ENCODE data around the gene HES1.

The HES1 gene

GRCh38 chr3:194166682-194167479 lies 30.9 kb downstream of the HES1 start:
- H3K9ac ChIP-seq (ENCODE audit: low read length) = no peak overlapping the region
- no peaks in the 10 kb centered on the region for H3K36me3 ChIP-seq (ENCODE audit: control insufficient read depth, low read depth, low read length)
- no peak overlapping the region for H3K4me3 ChIP-seq (ENCODE audit: low read length)
- H3K9me3 ChIP-seq (ENCODE audit: control insufficient read depth, low read depth, low read length) = no peaks in the 10 kb centered on the region
- H3K27ac ChIP-seq (ENCODE audit: low read length) = no peak overlapping the region
- H3K4me1 ChIP-seq (ENCODE audit: control insufficient read depth, low read depth, low read length) = peaks cover 46% of the 10 kb centered on the region
- H3K27me3 ChIP-seq (ENCODE audit: control insufficient read depth, insufficient read depth, low read length) = no peaks in the 10 kb centered on the region

DNA sequence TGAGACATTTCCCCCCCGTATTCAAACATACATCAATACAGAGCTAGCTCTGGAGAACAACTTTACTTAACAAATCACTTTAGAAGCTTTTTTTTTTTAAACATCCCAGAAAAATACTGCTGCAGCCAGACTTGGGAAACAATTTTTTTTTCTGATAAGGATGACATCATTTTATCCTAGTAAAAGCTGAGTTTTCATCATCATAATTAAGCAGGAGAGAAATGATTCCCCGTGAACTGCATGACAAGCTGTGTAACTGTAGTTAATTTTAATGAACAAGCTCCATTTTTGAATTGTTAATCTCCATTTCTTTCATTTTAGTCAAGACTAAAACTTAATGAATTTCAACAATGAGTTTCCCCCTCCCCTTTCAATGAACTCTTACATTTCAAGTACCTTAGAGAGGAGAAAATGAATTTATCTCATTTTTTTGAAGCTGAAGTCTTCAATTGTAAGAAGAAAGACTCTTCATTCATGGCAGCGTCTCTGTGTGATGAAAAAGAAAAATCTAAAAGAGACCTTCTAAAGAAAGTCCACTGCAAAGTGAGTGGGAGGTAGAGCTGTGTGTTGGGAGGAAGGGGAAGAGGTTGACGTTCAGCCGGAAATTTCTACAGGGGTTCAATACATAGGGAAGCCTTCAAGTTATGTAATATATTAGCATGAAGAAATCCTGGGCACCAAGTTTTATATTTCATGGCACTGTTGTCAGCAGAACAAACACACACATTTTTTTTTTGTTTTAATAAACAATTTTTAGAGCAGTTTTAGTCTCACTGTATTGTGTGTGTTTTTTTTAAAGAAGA lies 31.7 kb downstream of the HES1 start:
- no peak overlapping the region for H3K4me3 ChIP-seq (ENCODE audit: low read length)
- H3K36me3 ChIP-seq (ENCODE audit: control insufficient read depth, low read depth, low read length) = no peaks in the 10 kb centered on the region
- no peaks in the 10 kb centered on the region for H3K27me3 ChIP-seq (ENCODE audit: control insufficient read depth, insufficient read depth, low read length)

GRCh38 chr3:194168994-194169393 lies 33.0 kb downstream of the HES1 start:
- H3K4me3 ChIP-seq (ENCODE audit: low read length) = no peak overlapping the region
- H3K27ac ChIP-seq (ENCODE audit: low read length) = no peak overlapping the region
- no peaks in the 10 kb centered on the region for H3K36me3 ChIP-seq (ENCODE audit: control insufficient read depth, low read depth, low read length)
- peaks cover 38% of the 10 kb centered on the region for H3K4me1 ChIP-seq (ENCODE audit: control insufficient read depth, low read depth, low read length)
- no peak overlapping the region for H3K9ac ChIP-seq (ENCODE audit: low read length)
- H3K9me3 ChIP-seq (ENCODE audit: control insufficient read depth, low read depth, low read length) = no peaks in the 10 kb centered on the region
- no peaks in the 10 kb centered on the region for H3K27me3 ChIP-seq (ENCODE audit: control insufficient read depth, insufficient read depth, low read length)

More for the DNA sequence above, 31.7 kb downstream of the HES1 start:
- H3K9ac ChIP-seq (ENCODE audit: low read length) = no peak overlapping the region
- H3K4me1 ChIP-seq (ENCODE audit: control insufficient read depth, low read depth, low read length) = peaks cover 45% of the 10 kb centered on the region
- H3K27ac ChIP-seq (ENCODE audit: low read length) = no peak overlapping the region
- no peaks in the 10 kb centered on the region for H3K9me3 ChIP-seq (ENCODE audit: control insufficient read depth, low read depth, low read length)

- Histone ChIP-seq H3K4me1 (ENCODE audit: control insufficient read depth, low read depth, low read length) (peaks cover 37% of the 10 kb centered on the region), H3K27me3 (ENCODE audit: control insufficient read depth, insufficient read depth, low read length) (no peaks in the 10 kb centered on the region), H3K4me3 (ENCODE audit: low read length) (no peak overlapping the region), H3K36me3 (ENCODE audit: control insufficient read depth, low read depth, low read length) (no peaks in the 10 kb centered on the region), H3K9me3 (ENCODE audit: control insufficient read depth, low read depth, low read length) (no peaks in the 10 kb centered on the region), H3K9ac (ENCODE audit: low read length) (no peak overlapping the region), H3K27ac (ENCODE audit: low read length) (no peak overlapping the region)
Observed at GRCh38 chr3:194169595-194169994, 33.6 kb downstream of the HES1 start.

- Histone ChIP-seq H3K4me3 (ENCODE audit: low read length) (no peak overlapping the region), H3K9ac (ENCODE audit: low read length) (no peak overlapping the region), H3K27me3 (ENCODE audit: control insufficient read depth, insufficient read depth, low read length) (no peaks in the 10 kb centered on the region), H3K27ac (ENCODE audit: low read length) (no peak overlapping the region), H3K9me3 (ENCODE audit: control insufficient read depth, low read depth, low read length) (no peaks in the 10 kb centered on the region), H3K36me3 (ENCODE audit: control insufficient read depth, low read depth, low read length) (no peaks in the 10 kb centered on the region), H3K4me1 (ENCODE audit: control insufficient read depth, low read depth, low read length) (peaks cover 35% of the 10 kb centered on the region)
Observed at GRCh38 chr3:194170793-194171192, 34.8 kb downstream of the HES1 start.

- no peaks in the 10 kb centered on the region for H3K36me3 ChIP-seq (ENCODE audit: control insufficient read depth, low read depth, low read length)
- peaks cover 17% of the 10 kb centered on the region for H3K4me1 ChIP-seq (ENCODE audit: control insufficient read depth, low read depth, low read length)
- no peak overlapping the region for H3K9ac ChIP-seq (ENCODE audit: low read length)
- H3K4me3 ChIP-seq (ENCODE audit: low read length) = no peak overlapping the region
- H3K27ac ChIP-seq (ENCODE audit: low read length) = no peak overlapping the region
- no peaks in the 10 kb centered on the region for H3K27me3 ChIP-seq (ENCODE audit: control insufficient read depth, insufficient read depth, low read length)
- H3K9me3 ChIP-seq (ENCODE audit: control insufficient read depth, low read depth, low read length) = no peaks in the 10 kb centered on the region
Observed at GRCh38 chr3:194174406-194174805, 38.5 kb downstream of the HES1 start.

- peaks cover 14% of the 10 kb centered on the region for H3K4me1 ChIP-seq (ENCODE audit: control insufficient read depth, low read depth, low read length)
- no peaks in the 10 kb centered on the region for H3K36me3 ChIP-seq (ENCODE audit: control insufficient read depth, low read depth, low read length)
- H3K9me3 ChIP-seq (ENCODE audit: control insufficient read depth, low read depth, low read length) = no peaks in the 10 kb centered on the region
- no peaks in the 10 kb centered on the region for H3K27me3 ChIP-seq (ENCODE audit: control insufficient read depth, insufficient read depth, low read length)
- no peak overlapping the region for H3K4me3 ChIP-seq (ENCODE audit: low read length)
- no peak overlapping the region for H3K9ac ChIP-seq (ENCODE audit: low read length)
- H3K27ac ChIP-seq (ENCODE audit: low read length) = no peak overlapping the region
Observed at GRCh38 chr3:194174980-194175379, 39.0 kb downstream of the HES1 start.

GRCh38 chr3:194176274-194176991 lies 40.5 kb downstream of the HES1 start:
- Histone ChIP-seq H3K27ac (ENCODE audit: low read length) (no peak overlapping the region), H3K27me3 (ENCODE audit: control insufficient read depth, insufficient read depth, low read length) (no peaks in the 10 kb centered on the region), H3K9ac (ENCODE audit: low read length) (no peak overlapping the region), H3K4me3 (ENCODE audit: low read length) (no peak overlapping the region), H3K36me3 (ENCODE audit: control insufficient read depth, low read depth, low read length) (no peaks in the 10 kb centered on the region), H3K9me3 (ENCODE audit: control insufficient read depth, low read depth, low read length) (no peaks in the 10 kb centered on the region), H3K4me1 (ENCODE audit: control insufficient read depth, low read depth, low read length) (peaks cover 11% of the 10 kb centered on the region)

DNA sequence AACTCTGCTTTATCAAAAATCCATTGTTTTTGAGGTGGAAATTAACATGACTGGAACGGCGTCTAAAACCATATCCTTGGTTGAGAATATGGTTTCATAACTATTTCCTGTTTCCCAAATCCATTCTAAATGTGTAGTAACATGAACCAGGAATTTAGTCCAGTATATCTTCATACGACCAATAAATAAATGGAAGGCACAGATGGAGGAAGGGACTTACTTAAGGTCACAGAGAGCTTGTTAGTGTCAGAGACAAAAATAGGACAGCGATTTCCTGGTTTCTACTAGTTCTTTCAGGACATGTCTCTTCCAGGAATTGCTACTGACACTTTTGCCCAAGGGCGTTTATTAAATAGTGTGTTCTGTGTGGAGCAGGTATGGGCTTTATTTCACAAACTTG lies 41.2 kb downstream of the HES1 start:
- no peak overlapping the region for H3K4me3 ChIP-seq (ENCODE audit: low read length)

GRCh38 chr3:194178128-194178527 lies 42.2 kb downstream of the HES1 start:
- no peak overlapping the region for H3K27ac ChIP-seq (ENCODE audit: low read length)
- H3K9ac ChIP-seq (ENCODE audit: low read length) = no peak overlapping the region
- H3K36me3 ChIP-seq (ENCODE audit: control insufficient read depth, low read depth, low read length) = no peaks in the 10 kb centered on the region
- no peak overlapping the region for H3K4me3 ChIP-seq (ENCODE audit: low read length)
- no peaks in the 10 kb centered on the region for H3K27me3 ChIP-seq (ENCODE audit: control insufficient read depth, insufficient read depth, low read length)
- no peaks in the 10 kb centered on the region for H3K9me3 ChIP-seq (ENCODE audit: control insufficient read depth, low read depth, low read length)
- H3K4me1 ChIP-seq (ENCODE audit: control insufficient read depth, low read depth, low read length) = peaks cover 11% of the 10 kb centered on the region

More for the DNA sequence above, 41.2 kb downstream of the HES1 start:
- H3K4me1 ChIP-seq (ENCODE audit: control insufficient read depth, low read depth, low read length) = peaks cover 11% of the 10 kb centered on the region
- no peak overlapping the region for H3K9ac ChIP-seq (ENCODE audit: low read length)
- no peaks in the 10 kb centered on the region for H3K9me3 ChIP-seq (ENCODE audit: control insufficient read depth, low read depth, low read length)
- no peaks in the 10 kb centered on the region for H3K27me3 ChIP-seq (ENCODE audit: control insufficient read depth, insufficient read depth, low read length)
- no peak overlapping the region for H3K27ac ChIP-seq (ENCODE audit: low read length)
- H3K36me3 ChIP-seq (ENCODE audit: control insufficient read depth, low read depth, low read length) = no peaks in the 10 kb centered on the region

DNA sequence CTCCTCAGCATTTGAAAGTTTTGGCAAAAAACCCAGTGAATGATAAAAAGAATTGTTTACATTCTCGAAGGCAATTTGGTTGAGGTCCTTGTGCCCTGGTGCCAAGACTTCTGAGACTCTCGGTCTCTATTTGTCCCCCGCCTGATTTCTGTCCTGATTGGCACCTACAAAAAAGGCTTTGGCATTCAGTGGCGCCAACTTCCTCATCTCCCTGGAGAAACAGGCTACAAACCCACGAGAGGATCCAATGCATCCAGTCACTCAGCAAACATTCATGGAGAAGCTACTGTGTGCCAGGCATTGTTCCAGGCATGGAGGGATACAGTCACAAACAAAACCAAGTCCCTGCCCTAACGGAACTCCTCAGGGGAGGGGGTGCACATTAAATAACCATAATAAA lies 42.7 kb downstream of the HES1 start:
- Histone ChIP-seq H3K4me3 (ENCODE audit: low read length) (no peak overlapping the region), H3K9me3 (ENCODE audit: control insufficient read depth, low read depth, low read length) (no peaks in the 10 kb centered on the region), H3K9ac (ENCODE audit: low read length) (no peak overlapping the region), H3K36me3 (ENCODE audit: control insufficient read depth, low read depth, low read length) (no peaks in the 10 kb centered on the region), H3K27ac (ENCODE audit: low read length) (no peak overlapping the region), H3K27me3 (ENCODE audit: control insufficient read depth, insufficient read depth, low read length) (no peaks in the 10 kb centered on the region), H3K4me1 (ENCODE audit: control insufficient read depth, low read depth, low read length) (peaks cover 11% of the 10 kb centered on the region)

Data from iPS-18a (cell line).